WTC11 (cell line): ENCODE results near the gene KCNJ16.

ENCODE experiments used
- ELF4 ChIP-seq: sonication (generic); formaldehyde crosslinking; IDR thresholded peaks from 2 replicates; pipeline ENCODE4 v1.8.1; 2022; ENCODE audit warnings: low read depth, mild to moderate bottlenecking, moderate library complexity, missing genetic modification reagents
- RELA ChIP-seq: sonication (generic); formaldehyde crosslinking; IDR thresholded peaks from 2 replicates; pipeline ENCODE4 v1.8.1; 2022; ENCODE audit warnings: missing genetic modification reagents, mild to moderate bottlenecking, borderline replicate concordance
- TF ChIP-seq, protein P1 (sequence below): sonication (generic); formaldehyde crosslinking; IDR thresholded peaks from 2 replicates; pipeline ENCODE4 v1.8.0; 2022; ENCODE audit warnings: mild to moderate bottlenecking, missing genetic modification reagents
- TF ChIP-seq, protein P2 (sequence below): fragments of 200-600 bp; IDR thresholded peaks from 2 replicates; pipeline ENCODE4 v1.8.0; 2022; ENCODE audit warnings: antibody characterized with exemption
- TF ChIP-seq, protein P3 (sequence below): sonication (generic); formaldehyde crosslinking; IDR thresholded peaks from 2 replicates; pipeline ENCODE4 v1.8.0; 2022; ENCODE audit warnings: mild to moderate bottlenecking, missing genetic modification reagents
- TF ChIP-seq, protein P4 (sequence below): sonication (generic); formaldehyde crosslinking; IDR thresholded peaks from 2 replicates; pipeline ENCODE4 v1.8.1; 2023; ENCODE audit warnings: mild to moderate bottlenecking, missing genetic modification reagents, borderline replicate concordance
- TF ChIP-seq, protein P5 (sequence below): sonication (generic); formaldehyde crosslinking; IDR thresholded peaks from 2 replicates; pipeline ENCODE4 v1.8.1; 2023; ENCODE audit warnings: mild to moderate bottlenecking, missing genetic modification reagents, moderate library complexity
- TF ChIP-seq, protein P6 (sequence below): sonication (generic); formaldehyde crosslinking; IDR thresholded peaks from 2 replicates; pipeline ENCODE4 v1.8.0; 2022; ENCODE audit warnings: missing genetic modification reagents

DNA sequence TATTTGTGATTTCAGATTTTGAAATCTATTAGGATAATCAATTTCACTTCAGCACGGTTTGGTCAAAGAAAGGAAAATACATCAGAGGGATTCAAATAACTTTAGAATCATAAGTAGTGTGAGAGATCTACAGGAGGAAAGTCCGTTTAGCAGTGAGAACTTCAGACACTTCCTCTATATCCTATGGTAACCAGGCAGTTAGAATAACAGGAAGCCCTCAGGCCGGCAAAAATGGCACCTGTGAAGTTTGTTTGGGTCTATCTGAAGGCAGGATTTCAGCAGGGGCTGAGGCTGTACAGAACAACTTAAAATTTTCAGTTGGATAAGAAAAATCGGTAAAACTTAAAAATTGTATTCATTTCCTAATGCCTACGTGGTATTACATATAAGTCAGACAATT lies 24.9 kb downstream of the KCNJ16 start:
- TF ChIP-seq, protein P1, sequence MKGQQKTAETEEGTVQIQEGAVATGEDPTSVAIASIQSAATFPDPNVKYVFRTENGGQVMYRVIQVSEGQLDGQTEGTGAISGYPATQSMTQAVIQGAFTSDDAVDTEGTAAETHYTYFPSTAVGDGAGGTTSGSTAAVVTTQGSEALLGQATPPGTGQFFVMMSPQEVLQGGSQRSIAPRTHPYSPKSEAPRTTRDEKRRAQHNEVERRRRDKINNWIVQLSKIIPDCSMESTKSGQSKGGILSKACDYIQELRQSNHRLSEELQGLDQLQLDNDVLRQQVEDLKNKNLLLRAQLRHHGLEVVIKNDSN (CRISPR knock-in tag): no peak
- TF ChIP-seq, protein P2, sequence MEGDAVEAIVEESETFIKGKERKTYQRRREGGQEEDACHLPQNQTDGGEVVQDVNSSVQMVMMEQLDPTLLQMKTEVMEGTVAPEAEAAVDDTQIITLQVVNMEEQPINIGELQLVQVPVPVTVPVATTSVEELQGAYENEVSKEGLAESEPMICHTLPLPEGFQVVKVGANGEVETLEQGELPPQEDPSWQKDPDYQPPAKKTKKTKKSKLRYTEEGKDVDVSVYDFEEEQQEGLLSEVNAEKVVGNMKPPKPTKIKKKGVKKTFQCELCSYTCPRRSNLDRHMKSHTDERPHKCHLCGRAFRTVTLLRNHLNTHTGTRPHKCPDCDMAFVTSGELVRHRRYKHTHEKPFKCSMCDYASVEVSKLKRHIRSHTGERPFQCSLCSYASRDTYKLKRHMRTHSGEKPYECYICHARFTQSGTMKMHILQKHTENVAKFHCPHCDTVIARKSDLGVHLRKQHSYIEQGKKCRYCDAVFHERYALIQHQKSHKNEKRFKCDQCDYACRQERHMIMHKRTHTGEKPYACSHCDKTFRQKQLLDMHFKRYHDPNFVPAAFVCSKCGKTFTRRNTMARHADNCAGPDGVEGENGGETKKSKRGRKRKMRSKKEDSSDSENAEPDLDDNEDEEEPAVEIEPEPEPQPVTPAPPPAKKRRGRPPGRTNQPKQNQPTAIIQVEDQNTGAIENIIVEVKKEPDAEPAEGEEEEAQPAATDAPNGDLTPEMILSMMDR: no peak
- TF ChIP-seq, protein P3, sequence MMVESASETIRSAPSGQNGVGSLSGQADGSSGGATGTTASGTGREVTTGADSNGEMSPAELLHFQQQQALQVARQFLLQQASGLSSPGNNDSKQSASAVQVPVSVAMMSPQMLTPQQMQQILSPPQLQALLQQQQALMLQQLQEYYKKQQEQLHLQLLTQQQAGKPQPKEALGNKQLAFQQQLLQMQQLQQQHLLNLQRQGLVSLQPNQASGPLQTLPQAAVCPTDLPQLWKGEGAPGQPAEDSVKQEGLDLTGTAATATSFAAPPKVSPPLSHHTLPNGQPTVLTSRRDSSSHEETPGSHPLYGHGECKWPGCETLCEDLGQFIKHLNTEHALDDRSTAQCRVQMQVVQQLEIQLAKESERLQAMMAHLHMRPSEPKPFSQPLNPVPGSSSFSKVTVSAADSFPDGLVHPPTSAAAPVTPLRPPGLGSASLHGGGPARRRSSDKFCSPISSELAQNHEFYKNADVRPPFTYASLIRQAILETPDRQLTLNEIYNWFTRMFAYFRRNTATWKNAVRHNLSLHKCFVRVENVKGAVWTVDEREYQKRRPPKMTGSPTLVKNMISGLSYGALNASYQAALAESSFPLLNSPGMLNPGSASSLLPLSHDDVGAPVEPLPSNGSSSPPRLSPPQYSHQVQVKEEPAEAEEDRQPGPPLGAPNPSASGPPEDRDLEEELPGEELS (CRISPR knock-in tag): no peak
- TF ChIP-seq, protein P4, sequence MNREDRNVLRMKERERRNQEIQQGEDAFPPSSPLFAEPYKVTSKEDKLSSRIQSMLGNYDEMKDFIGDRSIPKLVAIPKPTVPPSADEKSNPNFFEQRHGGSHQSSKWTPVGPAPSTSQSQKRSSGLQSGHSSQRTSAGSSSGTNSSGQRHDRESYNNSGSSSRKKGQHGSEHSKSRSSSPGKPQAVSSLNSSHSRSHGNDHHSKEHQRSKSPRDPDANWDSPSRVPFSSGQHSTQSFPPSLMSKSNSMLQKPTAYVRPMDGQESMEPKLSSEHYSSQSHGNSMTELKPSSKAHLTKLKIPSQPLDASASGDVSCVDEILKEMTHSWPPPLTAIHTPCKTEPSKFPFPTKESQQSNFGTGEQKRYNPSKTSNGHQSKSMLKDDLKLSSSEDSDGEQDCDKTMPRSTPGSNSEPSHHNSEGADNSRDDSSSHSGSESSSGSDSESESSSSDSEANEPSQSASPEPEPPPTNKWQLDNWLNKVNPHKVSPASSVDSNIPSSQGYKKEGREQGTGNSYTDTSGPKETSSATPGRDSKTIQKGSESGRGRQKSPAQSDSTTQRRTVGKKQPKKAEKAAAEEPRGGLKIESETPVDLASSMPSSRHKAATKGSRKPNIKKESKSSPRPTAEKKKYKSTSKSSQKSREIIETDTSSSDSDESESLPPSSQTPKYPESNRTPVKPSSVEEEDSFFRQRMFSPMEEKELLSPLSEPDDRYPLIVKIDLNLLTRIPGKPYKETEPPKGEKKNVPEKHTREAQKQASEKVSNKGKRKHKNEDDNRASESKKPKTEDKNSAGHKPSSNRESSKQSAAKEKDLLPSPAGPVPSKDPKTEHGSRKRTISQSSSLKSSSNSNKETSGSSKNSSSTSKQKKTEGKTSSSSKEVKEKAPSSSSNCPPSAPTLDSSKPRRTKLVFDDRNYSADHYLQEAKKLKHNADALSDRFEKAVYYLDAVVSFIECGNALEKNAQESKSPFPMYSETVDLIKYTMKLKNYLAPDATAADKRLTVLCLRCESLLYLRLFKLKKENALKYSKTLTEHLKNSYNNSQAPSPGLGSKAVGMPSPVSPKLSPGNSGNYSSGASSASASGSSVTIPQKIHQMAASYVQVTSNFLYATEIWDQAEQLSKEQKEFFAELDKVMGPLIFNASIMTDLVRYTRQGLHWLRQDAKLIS (CRISPR knock-in tag): no peak
- TF ChIP-seq ELF4: no peak
- TF ChIP-seq RELA (CRISPR knock-in tag): no peak
- TF ChIP-seq, protein P5, sequence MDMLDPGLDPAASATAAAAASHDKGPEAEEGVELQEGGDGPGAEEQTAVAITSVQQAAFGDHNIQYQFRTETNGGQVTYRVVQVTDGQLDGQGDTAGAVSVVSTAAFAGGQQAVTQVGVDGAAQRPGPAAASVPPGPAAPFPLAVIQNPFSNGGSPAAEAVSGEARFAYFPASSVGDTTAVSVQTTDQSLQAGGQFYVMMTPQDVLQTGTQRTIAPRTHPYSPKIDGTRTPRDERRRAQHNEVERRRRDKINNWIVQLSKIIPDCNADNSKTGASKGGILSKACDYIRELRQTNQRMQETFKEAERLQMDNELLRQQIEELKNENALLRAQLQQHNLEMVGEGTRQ (CRISPR knock-in tag): no peak
- TF ChIP-seq, protein P6, sequence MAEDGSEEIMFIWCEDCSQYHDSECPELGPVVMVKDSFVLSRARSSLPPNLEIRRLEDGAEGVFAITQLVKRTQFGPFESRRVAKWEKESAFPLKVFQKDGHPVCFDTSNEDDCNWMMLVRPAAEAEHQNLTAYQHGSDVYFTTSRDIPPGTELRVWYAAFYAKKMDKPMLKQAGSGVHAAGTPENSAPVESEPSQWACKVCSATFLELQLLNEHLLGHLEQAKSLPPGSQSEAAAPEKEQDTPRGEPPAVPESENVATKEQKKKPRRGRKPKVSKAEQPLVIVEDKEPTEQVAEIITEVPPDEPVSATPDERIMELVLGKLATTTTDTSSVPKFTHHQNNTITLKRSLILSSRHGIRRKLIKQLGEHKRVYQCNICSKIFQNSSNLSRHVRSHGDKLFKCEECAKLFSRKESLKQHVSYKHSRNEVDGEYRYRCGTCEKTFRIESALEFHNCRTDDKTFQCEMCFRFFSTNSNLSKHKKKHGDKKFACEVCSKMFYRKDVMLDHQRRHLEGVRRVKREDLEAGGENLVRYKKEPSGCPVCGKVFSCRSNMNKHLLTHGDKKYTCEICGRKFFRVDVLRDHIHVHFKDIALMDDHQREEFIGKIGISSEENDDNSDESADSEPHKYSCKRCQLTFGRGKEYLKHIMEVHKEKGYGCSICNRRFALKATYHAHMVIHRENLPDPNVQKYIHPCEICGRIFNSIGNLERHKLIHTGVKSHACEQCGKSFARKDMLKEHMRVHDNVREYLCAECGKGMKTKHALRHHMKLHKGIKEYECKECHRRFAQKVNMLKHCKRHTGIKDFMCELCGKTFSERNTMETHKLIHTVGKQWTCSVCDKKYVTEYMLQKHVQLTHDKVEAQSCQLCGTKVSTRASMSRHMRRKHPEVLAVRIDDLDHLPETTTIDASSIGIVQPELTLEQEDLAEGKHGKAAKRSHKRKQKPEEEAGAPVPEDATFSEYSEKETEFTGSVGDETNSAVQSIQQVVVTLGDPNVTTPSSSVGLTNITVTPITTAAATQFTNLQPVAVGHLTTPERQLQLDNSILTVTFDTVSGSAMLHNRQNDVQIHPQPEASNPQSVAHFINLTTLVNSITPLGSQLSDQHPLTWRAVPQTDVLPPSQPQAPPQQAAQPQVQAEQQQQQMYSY (CRISPR knock-in tag): no peak
